ENCODE data around the gene IL31RA.

- TF ChIP-seq, protein P1, sequence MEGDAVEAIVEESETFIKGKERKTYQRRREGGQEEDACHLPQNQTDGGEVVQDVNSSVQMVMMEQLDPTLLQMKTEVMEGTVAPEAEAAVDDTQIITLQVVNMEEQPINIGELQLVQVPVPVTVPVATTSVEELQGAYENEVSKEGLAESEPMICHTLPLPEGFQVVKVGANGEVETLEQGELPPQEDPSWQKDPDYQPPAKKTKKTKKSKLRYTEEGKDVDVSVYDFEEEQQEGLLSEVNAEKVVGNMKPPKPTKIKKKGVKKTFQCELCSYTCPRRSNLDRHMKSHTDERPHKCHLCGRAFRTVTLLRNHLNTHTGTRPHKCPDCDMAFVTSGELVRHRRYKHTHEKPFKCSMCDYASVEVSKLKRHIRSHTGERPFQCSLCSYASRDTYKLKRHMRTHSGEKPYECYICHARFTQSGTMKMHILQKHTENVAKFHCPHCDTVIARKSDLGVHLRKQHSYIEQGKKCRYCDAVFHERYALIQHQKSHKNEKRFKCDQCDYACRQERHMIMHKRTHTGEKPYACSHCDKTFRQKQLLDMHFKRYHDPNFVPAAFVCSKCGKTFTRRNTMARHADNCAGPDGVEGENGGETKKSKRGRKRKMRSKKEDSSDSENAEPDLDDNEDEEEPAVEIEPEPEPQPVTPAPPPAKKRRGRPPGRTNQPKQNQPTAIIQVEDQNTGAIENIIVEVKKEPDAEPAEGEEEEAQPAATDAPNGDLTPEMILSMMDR (IDR thresholded peaks at IDR 0.05; ENCODE audit: low read depth, low read length): no peak
- no peak for TF ChIP-seq EZH2phosphoT487 (IDR thresholded peaks at IDR 0.05; ENCODE audit: low read depth)
Measured at GRCh38 chr5:55923865-55924500, 72.8 kb downstream of the IL31RA start.

All from OCI-LY3 (cell line).